HS-27A (cell line): ENCODE measurements around the gene AP3B2.

Source experiments
- DNase-seq: peaks from one replicate; pipeline ENCODE4 v3.0.0-alpha.2; 2012; ENCODE audit warnings: low read depth, missing footprints

Gene AP3B2

DNA sequence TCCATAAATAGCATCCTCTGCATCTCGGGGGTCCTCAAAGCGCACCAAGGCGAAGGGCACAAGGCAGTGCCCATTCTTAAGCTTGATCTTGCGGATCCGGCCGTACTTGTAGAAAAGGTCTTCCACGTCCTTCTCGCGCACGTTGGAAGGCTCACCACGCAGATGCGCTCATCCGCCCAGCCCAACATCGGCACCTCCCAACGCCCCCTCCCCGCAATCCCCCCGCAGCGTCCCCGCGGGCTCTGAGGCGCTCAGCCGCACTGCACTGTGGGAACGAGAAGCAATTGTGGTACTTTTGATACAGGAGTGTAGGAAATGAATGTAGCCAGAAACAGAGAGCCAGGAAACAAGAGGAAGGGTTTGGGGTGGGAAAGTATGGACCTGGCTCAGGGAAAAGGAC lies 17.5 kb downstream of the AP3B2 start:
- no peak for DNase-seq

DNA sequence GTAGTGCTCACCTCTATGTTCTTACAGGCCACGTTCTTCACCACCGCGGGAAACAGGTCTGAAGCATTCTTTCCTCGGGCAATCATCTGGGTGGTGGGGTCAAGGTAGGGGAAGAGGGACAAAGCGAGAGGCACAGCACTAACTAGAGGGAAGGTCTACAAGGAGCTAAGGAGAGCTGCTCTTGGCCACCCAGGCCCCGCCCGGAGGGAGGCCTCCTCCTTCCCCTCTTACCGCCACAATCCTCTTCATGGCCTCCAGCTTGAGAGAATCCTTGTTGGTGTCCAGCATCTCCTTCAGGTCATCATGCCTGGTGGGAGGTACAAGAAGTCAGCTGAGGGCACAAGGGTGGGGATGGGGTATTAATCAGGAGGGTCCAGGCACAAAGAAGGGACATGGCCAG lies 20.5 kb downstream of the AP3B2 start:
- no peak for DNase-seq

DNA sequence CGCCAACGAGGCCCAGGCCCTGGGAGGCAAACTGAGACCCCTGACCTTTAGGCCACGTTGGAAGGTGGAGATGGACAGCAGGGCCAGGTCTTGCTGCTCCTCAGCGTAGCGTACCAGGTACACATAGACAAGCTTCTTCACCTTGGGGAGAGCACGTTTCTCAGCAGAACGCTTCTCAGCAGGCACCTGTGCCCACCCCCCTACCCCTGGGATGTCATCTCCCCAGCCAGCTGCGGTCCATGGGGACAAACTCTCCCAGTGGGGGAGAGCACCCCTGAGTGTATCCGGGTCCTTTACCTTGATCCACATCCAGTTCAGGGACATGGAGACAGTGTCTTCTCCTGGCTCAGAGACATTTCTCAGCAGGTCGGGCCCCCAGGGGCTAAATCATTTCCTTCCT lies 21.0 kb downstream of the AP3B2 start:
- DNase-seq, result no peak

DNA sequence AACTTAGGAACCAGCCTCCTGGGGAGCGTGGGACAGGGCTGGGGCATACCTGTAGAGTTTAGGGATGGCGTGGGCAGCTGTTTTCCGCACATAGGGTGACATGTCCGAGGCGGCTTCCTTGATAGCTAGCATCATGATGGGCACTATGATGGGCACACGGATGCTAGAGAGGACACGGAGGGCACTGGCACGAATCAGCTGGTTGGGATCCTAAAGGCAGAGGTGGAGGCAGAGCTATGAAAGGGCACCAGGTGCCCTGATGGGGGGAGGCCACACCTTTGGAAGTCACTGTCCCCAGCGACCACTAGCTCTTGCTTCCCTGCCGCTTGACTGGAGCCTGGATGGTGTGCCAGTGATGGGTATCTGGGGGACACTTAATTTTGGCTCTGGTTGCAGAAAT lies 28.3 kb downstream of the AP3B2 start:
- no peak for DNase-seq

DNA sequence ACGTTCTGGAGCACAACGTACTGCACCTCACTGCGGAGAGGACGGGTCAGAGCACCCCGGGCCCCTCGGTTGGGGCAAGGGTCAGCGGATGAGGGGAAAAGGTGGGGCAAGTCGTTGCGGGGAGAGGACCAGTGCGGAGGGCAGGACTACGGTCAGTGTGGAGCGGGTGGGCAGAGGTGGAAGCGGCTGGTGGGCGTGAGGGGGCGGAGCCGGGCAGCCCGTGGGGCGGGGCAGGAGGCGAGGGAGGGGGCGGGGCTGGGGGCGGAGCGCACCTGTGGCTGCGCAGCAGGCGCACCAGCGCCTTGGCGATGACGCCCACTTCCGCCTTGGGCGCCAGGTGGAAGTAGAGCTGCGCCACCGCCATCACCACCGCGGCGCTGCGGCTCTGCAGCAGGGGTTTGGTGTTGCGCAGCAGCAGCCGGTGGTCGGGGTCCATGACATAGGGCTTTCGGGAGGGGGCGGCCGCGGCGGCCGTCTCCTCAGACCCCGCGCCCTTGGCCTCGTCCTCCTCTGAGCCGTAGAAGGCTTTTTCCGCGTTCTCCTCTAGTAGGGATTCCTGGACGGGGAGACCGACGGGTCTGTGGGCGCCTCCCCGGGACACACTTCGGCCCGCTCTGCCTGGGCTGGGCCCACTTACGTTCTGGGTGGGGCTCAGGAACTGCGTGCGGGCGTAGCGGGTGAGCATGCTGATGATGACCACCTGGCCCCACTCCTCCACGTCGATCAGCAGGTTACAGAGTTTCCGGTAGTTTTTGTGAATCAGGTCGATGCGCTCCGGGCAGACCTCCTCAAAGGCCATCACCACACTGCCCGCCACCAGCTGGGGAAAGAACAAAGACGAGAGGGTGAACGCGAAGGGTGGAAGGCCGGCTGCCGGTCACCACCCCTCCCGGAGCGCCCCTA lies 29.2 kb downstream of the AP3B2 start:
- no peak for DNase-seq

DNA sequence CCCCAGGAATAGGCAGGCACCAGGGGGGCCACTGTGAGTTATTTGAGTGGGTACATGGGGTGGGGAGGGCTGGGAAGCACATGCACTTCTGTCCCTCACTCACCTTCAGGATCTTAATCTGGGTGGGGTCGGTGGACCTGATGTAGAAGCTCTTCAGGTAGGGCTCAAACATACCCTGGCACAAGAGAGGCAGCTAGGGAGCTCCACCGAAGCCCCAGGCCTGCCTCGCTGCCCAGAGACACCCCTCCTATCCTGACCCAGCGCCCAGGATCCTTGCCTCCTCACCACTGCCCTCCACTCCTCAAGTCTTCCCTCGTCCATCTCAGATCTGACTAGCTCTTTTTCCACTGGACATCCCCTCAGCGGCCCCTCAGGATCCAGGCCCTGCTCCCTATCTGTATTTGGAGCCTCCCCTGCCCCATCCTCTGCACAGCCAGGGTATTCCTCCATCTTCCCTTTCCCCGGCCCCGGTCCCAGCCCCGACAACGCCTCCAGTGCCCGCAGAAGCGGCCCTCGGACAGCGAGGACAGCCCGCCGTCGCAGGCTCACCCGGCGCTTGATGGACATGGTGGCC lies 30.0 kb downstream of the AP3B2 start:
- DNase-seq, result no peak

DNA sequence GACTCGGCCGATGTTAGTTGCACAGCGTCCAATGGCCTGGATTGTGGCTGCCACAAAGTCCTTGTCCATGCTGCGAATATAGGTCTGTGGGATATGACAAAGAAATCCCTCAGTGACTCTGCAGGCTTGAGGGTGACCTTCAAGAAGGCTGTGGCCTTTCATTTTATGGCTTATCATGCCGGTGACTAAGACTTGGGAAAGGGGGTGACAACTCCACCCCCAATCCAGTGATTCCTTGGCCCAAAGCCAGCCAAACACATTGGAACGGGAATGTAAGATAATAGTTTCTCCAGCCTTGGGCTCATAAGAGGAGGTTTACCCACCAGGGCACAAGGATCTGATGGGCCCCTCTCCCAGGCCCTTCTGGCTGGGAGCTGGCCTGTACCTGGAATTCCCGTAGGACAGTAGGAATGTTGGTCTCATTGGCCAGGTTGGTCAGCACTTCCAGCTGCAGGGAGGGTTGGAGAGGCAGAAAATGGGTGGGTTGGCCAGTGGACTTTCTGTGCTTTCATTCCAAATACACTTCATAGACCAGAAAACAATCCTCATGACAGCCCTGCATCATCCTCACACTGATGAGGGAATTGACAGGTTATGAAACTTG lies 31.9 kb downstream of the AP3B2 start:
- DNase-seq, result no peak

DNA sequence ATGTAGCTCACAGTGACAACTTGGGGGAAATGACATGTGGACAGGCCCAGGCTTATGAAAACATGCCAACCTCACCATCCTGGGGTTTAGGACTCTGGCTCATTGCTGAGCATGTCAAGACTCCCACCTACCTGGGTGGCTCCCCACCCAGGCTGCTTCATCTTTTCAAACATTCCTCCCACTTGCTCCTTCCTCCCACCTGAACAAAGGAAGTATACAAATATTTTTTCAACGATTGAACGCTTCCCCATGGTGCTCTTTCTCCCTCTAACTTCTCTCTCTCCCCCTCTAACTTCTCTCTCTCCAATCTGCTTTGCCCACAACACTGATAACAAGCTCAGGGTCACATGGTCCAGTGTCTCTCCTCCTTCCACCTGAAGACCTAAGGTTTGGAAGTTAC lies 34.8 kb downstream of the AP3B2 start:
- no peak for DNase-seq

DNA sequence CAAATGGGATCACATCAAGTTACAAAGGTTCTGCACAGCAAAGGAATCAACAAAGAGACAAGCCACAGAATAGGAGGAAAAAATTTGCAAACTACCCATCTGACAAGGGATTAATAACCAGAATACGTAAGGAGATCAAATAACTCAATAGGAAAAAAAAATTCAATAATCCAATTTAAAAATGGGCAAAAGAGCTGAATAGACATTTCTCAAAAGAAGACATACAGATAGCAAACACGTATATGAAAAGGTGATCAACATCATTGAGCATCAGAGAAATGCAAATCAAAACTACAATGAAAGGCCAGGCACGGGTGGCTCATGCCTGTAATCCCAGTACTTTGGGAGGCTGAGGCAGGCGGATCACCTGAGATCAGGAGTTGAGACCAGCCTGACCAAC lies 39.0 kb downstream of the AP3B2 start:
- DNase-seq, result no peak

DNA sequence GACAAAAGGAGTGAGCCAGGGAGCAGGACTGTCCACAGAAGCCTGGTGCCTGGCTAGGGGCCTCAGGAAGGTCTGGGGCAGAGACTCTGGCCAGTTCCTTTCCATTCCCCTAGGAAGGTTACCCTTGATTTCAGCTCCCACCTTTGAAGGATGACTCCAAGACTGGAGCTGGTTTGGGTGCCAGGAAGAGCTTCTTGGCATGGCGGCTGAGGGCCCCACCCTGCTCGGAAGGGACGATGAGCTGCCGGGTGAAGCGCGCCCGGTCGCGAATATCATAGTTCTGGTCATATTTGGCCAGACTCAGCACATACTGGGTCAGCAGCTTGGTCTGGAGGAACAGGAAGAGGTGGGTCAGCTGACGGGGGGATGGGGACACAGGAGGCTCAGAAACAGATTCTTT lies 43.1 kb downstream of the AP3B2 start:
- DNase-seq, result no peak

DNA sequence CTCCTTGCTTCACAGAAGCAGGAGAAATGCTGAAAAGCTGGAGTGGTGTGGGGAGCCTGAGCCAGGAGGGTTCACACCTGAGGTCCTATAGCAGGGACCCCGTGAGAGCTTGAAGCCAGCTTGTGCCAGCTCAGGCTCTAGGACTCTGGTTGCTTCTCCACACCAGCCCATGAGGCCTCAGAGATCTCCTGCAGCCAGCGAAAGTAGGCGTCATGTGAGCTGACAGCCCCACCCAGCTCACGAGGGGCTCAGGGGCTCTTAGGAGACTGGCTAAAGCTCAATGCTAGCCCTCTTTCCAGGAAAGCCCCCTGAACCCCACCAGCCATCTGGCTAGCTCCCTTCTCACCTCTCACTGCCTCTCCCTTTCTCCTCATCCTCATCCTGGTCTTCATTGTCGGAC lies 45.7 kb downstream of the AP3B2 start:
- no peak for DNase-seq

DNA sequence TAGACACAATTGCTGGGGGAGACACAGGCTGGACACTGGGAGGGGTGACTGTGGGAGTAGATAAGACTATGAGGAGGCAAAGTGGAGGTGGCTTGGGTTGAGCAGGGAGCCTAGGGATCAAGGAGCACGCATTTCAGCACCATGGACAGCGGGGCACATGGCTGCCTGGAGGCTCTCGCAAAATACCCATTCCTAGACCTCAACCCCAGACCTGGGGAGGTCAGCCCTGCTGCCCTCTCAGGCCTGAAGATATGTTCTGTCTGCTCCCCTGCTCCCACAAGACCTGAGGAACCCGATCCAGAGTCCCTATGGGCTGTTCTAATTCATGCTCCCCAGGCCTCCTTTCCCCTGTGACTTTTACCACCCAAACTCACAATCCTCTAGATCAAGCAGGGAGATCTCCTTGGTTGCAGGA lies 46.5 kb downstream of the AP3B2 start:
- DNase-seq, result peak; percentile 17

DNA sequence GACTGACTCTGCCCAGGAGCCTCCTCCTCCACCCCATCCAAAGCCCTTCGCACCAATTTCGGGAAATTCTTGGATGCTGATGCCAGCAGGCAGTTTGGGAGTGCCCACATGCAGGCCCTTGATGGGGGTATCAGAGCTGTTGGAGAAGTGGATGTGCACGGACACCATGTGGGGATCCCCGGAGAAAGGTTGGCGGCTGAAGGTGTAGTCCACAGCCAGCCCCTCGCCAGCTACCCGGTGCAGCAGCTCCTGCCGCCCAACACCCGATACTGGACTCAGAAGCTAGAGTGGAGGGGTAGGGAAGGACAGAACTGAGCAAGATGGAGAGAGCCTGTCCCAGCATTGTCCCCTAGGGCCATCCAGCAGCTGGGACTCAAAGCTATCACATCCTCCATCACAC lies 47.0 kb downstream of the AP3B2 start:
- DNase-seq, result no peak

DNA sequence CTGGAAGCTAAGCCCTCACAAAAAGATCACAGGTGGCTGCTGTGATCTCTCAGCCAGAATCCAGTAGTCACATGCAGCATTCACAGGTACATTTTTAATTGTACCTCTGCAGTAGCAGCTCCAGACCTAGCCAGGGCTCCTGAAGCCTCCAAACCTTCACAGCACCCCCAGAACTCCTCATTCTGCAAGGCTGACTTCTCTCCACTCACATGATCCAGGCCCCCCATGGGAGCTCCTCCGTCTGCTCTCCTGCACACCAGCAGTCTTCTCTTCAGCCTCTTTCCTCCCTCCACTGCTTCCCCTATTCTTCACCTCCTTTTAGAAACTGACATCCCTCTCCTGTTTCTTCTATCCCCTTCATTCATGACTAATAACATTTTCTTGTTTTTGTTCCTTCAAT lies 49.3 kb downstream of the AP3B2 start:
- no peak for DNase-seq

DNA sequence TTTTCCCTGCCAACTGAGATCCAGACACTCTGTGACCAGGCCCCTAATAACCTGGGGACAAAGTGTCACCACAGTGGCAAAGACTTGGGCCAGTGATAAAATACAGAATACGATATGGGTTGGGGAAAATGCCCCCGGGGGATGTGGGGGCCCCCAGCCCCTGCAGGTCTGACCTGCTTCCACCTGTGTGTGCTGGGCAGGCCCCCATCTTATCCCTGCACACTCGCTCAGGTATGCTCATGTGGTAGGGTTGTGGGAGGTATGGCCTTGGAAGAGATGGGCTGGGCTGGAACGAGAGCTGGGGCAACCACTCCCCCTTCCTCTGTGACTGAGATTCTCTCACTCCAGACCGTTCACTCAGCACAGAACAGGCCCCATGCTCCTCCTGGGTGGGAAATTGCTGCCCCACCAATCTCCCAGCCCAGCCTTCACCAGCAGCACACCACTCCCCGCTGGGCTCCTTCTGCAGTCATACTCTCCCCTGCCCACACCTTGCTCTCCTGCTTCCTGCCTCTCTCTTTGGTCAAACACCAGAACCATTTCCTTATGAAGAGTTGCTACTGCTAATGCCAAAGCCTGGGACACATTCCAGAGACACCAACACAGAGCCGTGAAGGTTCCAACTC lies 52.9 kb downstream of the AP3B2 start:
- no peak for DNase-seq

DNA sequence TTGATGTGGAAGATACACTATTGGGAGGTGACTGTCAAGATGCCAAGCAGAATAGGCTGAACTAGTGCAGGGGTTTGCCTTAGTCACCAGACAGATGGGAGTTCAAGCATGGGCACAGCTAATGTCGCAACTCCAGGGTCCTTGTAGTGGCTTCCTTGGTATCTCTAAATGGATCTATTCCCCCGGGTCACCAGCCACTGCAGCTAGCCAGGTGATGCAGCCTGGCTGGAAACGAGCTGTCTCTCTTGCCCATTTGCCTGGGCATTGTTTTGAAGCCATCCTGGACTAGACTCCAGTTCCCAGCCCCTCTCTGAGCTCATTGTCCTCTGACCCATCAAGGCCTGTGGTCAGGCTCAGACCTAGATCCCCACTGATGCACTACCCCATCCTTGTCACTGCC lies 54.1 kb downstream of the AP3B2 start:
- DNase-seq, result no peak

DNA sequence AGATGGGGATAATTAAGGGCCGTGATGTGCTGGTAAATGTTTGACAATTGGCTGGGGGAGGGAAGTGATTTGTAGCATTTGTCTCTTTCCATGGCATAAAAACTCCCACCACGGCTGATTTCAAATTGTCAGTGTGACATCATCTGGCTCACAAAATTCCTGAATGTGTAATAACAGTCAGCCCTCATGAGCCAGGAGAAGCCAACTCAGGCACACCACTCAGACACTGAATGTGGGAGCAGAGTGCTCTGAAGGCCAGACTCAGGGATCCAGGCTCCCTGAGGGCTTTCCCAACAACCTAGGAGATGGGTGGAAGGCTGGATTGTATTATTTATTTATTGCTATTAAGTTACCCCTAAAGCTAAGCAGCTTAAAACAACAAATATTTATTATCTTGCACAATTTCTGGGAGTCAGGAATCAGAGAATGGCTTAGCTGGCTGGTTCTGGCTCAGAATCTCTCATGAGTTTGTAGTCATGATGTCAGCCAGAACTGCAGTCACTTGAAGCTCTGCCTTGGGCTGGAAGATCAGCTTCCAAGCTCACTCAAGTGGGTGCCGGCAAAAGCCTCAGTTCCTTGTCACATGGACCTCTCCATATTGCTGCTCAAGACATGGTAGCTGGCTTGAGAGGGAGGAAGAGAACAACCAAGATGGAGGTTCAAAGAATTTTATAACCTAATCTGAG lies 56.0 kb downstream of the AP3B2 start:
- DNase-seq, result no peak

DNA sequence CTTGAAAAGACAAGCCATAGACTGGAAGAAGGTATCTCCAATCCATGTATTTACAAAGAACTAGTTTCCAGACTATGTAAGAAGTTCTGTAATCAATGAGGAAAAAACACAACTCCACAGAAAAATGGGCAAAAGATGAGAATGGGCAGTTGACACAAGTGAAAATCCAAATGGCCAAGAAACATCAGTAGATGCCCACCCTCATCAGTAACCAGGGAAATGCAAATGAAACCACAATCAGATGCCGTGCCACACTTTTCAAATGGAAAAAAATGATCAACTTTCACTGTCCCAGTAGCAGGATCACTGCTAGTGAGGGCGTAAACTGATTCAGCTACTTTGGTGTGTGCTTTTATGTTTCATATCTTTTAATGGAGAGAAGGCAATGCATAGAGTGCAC lies 58.0 kb downstream of the AP3B2 start:
- DNase-seq, result no peak

DNA sequence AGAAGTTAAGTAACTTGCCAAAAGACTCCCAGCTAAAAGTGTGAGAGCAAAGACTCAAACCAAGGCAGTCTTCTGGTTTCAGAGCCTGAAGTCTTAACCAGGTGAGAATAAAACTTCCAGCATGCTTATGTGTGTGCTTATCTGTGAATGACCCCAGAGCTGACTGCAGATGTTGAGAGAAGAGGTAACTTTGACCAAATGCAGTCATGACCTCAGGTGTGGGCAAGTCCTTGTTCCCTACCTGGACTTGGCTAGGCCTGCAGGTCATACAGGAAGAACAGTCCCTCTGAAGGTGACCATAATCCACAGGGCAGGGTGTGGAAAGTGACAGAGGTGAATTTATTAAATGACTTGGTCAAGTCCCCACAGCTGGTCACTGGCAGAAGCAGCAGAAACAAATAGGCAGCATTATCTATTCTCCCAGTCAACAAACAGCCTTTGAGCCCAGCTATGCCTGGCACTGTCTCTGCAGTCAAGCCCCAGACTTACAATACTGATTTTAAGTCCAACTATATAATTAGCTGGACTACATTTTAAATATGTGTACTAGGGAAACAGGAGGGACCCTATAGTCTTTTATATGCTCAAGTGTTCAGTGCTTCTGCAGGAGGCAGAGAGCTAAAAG lies 59.5 kb downstream of the AP3B2 start:
- DNase-seq, result no peak

DNA sequence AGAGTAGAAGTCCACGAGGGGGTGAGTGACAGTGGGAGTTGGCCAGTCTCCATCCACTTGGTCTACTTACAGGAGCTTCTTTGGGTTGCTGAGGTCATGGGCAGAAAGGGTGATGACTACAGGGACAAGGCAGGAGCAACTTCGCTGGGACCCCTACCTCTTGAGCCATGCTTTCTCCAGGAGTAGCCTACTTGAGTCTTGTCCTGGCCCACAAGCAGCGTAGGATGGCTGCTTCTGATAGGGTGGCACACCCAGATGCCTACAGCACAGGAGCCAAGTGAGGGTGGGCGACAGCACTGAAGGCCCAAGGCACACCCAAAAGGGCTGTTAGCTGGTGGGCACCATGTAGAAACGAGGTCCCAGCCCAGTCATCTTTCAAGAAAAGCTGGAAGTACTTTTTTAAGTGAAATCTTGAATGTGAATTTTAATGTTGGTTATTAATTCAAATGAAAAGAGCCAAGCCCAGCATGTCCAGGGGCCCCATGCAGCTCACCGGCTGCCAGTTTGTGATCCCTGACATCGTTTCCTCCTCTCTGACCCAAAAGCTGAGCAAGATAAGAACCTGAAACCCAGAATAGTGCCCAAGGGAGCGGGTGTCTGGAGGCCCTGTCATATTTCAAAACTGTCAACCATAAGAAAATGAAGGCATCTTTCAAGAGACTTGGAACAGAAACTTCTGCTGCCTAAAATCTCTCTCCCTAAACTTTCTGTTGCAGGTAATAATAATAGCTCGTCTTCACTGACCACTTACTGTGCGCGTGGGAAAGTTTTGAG lies 60.3 kb downstream of the AP3B2 start:
- DNase-seq, result no peak
